ENCODE results near the gene SNRPF.

Gene SNRPF

DNA sequence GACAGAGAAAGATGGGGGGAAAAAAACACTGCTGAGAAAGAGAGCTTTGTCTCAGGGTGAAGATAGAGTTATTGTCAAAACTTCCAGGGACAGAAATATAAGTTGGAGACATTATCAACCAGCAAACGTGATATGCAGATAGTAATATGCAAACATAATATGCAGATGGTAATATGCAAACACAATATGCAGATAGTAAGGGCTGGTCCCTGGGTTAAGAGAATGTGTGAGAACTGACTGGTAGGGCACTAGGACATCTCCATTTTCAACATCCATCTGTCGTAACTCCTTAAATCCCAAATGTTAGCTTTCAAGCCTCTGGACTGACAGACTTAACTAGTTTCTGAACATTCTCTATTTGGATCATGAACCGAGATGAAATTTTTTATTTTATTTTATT lies 32.2 kb downstream of the SNRPF start:
- DNase-seq (ENCODE audit: low read depth in 2 of 2): no peak
- TF ChIP-seq, protein P1, sequence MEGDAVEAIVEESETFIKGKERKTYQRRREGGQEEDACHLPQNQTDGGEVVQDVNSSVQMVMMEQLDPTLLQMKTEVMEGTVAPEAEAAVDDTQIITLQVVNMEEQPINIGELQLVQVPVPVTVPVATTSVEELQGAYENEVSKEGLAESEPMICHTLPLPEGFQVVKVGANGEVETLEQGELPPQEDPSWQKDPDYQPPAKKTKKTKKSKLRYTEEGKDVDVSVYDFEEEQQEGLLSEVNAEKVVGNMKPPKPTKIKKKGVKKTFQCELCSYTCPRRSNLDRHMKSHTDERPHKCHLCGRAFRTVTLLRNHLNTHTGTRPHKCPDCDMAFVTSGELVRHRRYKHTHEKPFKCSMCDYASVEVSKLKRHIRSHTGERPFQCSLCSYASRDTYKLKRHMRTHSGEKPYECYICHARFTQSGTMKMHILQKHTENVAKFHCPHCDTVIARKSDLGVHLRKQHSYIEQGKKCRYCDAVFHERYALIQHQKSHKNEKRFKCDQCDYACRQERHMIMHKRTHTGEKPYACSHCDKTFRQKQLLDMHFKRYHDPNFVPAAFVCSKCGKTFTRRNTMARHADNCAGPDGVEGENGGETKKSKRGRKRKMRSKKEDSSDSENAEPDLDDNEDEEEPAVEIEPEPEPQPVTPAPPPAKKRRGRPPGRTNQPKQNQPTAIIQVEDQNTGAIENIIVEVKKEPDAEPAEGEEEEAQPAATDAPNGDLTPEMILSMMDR (IDR thresholded peaks at IDR 0.05; ENCODE audit: low read depth, low read length): no peak
- H3K4me3 ChIP-seq (replicated peaks in 1 of 2; ENCODE audit: low read depth in 2 of 2, low read length in 2 of 2): no peak overlapping the region

DNA sequence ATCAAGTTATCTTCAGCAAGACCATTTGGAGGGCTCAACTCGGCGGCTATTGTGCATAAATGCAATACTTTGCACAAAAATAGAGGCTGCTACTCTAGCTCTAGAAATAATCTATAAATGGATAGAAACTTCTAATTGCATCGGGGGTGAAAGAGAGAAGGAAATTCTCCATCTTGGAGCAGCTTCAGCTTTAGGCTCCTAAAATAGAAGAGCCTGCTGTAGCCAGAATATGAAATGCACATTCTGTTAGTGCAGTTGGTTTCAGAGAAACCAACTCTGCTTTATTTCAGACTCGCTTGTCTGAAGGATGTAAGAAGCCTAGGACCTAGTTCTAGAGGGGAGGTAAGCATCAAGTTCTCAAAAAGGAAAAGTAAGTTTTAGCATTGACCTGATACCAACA lies 38.1 kb downstream of the SNRPF start:
- no peak overlapping the region for H3K4me3 ChIP-seq (replicated peaks in 1 of 2; ENCODE audit: low read depth in 2 of 2, low read length in 2 of 2)
- TF ChIP-seq, protein P1 (IDR thresholded peaks at IDR 0.05; ENCODE audit: low read depth, low read length): no peak
- no peak for DNase-seq (ENCODE audit: low read depth in 2 of 2)

DNA sequence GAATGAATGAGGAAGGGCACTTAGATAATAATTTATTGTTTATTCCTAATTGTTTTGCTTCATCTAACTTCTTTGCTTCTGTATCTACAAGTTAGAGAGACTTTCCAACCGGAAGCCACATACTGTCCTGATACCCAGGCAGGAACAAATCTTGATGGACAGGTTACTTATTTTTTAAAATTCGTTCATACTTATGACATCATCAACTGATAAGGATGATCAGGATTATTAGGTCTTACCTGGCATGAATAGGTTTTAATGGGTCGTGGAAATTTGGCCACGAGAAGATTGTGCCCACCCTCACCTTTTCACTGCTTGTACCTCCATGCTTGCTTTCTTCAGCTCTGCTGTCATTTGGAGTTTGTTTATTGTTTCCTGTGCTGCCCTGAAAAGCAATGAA lies 39.3 kb downstream of the SNRPF start:
- DNase-seq (ENCODE audit: low read depth in 2 of 2): no peak
- no peak overlapping the region for H3K4me3 ChIP-seq (replicated peaks in 1 of 2; ENCODE audit: low read depth in 2 of 2, low read length in 2 of 2)
- TF ChIP-seq, protein P1 (IDR thresholded peaks at IDR 0.05; ENCODE audit: low read depth, low read length): no peak

DNA sequence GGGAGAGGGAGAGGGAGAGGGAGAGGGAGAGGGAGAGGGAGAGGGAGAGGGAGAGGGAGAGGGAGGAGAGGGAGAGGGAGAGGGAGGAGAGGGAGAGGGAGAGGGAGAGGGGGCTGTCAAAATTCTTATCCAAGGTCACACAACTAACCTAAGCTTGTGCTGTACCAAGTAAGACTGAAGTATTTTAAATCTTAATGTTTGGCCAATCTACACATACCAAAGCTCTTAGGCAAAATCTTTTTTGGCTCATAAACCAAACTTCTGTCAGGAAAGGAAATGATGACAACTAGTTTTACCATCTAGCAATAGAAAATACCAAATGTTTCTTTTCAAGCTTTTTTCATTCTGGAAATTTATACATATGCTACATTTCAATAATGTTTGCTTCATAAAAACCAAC lies 49.8 kb downstream of the SNRPF start:
- DNase-seq (ENCODE audit: low read depth in 2 of 2): peak; percentile 80 to 81
- TF ChIP-seq, protein P1 (IDR thresholded peaks at IDR 0.05; ENCODE audit: low read depth, low read length): no peak
- H3K4me3 ChIP-seq (replicated peaks in 1 of 2; ENCODE audit: low read depth in 2 of 2, low read length in 2 of 2): no peak overlapping the region

GRCh38 chr12:95909871-95910270 lies 51.1 kb downstream of the SNRPF start:
- TF ChIP-seq, protein P1 (IDR thresholded peaks at IDR 0.05; ENCODE audit: low read depth, low read length): no peak
- DNase-seq (ENCODE audit: low read depth in 2 of 2): no peak
- no peak overlapping the region for H3K4me3 ChIP-seq (replicated peaks in 1 of 2; ENCODE audit: low read depth in 2 of 2, low read length in 2 of 2)

Measured in cardiac fibroblast (primary cell).